ENCODE measurements around the gene IMMP2L. TPM values are rescaled to one million over a fixed set of nuclear protein-coding genes. Genes with fewer than 3 reads are reported as not detected.

The IMMP2L gene
- total RNA-seq, 4 donors from 2014 or later = 23.8 to 30.0 (median 27.7) TPM

GRCh38 chr7:110922906-110923305, 639.4 kb downstream of the IMMP2L start:
- Histone ChIP-seq H3K4me3 (replicated peaks in 1 of 3) (no peak overlapping the region), H3K4me1 (peaks cover 17 to 28% of the 10 kb centered on the region in 2 donors), H3K9me3 (no peaks in the 10 kb centered on the region), H3K36me3 (no peaks in the 10 kb centered on the region), H3K27me3 (no peaks in the 10 kb centered on the region), H3K27ac (no peak overlapping the region)
- DNase-seq = no peak
- TF ChIP-seq POLR2A (IDR thresholded peaks at IDR 0.05) = no peak
- no peak for TF ChIP-seq CTCF (IDR thresholded peaks at IDR 0.05)
- 94 to 96% methylated on average over 3 of the region's 3 CpGs for WGBS, 2 donors
- intact Hi-C loops (cut with DNase I) = no loop called here

DNA sequence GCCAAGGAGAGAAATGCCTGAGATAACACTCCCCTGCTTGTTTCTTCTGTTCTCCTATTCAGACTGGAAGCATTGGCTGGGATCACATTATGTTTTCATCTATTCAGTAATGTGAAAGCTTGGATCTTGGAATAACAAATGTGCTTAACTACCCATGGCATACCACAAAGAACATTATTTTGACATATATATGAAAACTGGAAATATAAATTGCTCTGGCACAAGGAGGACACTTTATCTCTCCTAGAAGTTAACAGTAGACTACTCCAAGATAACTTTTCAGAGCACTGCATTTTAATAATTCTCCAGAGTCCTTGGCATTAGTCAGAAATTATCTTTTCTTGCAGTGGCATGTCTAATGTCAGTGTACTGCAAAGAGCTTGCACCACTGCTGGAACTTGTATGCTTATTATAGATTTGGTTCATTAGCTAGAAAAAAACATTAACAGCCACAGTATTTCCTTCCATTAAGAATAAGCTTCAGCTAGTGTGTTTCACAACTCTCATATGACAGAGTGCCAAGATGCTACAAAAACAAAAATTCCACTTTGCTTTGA, 640.6 kb downstream of the IMMP2L start:
- TF ChIP-seq POLR2A (IDR thresholded peaks at IDR 0.05) = no peak
- no peak for TF ChIP-seq CTCF (IDR thresholded peaks at IDR 0.05)
- peak overlapping the region in 1 of 3 donors; percentile 27 for H3K27ac ChIP-seq
- H3K27me3 ChIP-seq = no peaks in the 10 kb centered on the region
- H3K4me3 ChIP-seq (replicated peaks in 1 of 3) = no peak overlapping the region
- no peaks in the 10 kb centered on the region for H3K9me3 ChIP-seq
- DNase-seq = no peak
- intact Hi-C loops (cut with DNase I) = no loop called here
- H3K4me1 ChIP-seq = peaks cover 17 to 28% of the 10 kb centered on the region in 2 donors
- H3K36me3 ChIP-seq = no peaks in the 10 kb centered on the region

GRCh38 chr7:110918949-110919548, 643.2 kb downstream of the IMMP2L start:
- H3K36me3 ChIP-seq = no peaks in the 10 kb centered on the region
- TF ChIP-seq POLR2A (IDR thresholded peaks at IDR 0.05) (no peak), CTCF (IDR thresholded peaks at IDR 0.05) (no peak)
- H3K4me1 ChIP-seq = peaks cover 17 to 28% of the 10 kb centered on the region in 2 donors
- 80 to 97% methylated on average over 2 of the region's 2 CpGs for WGBS, 2 donors
- no peaks in the 10 kb centered on the region for H3K27me3 ChIP-seq
- DNase-seq = no peak
- intact Hi-C loops (cut with DNase I) = no loop called here
- no peak overlapping the region for H3K27ac ChIP-seq
- H3K4me3 ChIP-seq (replicated peaks in 1 of 3) = no peak overlapping the region
- no peaks in the 10 kb centered on the region for H3K9me3 ChIP-seq

- no peak overlapping the region for H3K27ac ChIP-seq
- H3K27me3 ChIP-seq = no peaks in the 10 kb centered on the region
- H3K4me1 ChIP-seq = no peaks in the 10 kb centered on the region
- no peak for DNase-seq
- TF ChIP-seq POLR2A (IDR thresholded peaks at IDR 0.05) (no peak), CTCF (IDR thresholded peaks at IDR 0.05) (no peak)
- no peaks in the 10 kb centered on the region for H3K36me3 ChIP-seq
- 85 to 96% methylated on average over 2 of the region's 2 CpGs for WGBS, 2 donors
- H3K9me3 ChIP-seq = no peaks in the 10 kb centered on the region
- H3K4me3 ChIP-seq (replicated peaks in 1 of 3) = no peak overlapping the region
- intact Hi-C loops (cut with DNase I) = no loop called here
Observed at GRCh38 chr7:110914263-110914662, 648.0 kb downstream of the IMMP2L start.

DNA sequence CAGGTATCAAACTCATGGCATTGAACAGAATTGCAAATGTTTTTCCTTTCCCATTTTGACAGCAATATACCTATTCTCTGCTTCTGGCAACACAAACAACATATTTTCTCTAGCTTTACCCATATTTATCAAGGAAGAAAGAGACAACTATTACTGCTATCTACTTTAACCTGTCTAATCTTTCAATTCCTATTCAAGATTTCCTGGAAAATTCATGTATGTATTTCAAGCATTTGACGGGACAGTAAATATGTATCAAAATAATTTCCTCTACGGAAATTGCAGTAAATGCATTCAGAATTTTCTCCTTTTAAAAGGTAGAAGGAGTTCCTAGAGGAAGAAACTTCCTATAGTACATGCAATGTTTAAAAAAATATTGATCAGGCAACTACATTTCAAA, 650.7 kb downstream of the IMMP2L start:
- intact Hi-C loops (cut with DNase I) = no loop called here
- no peaks in the 10 kb centered on the region for H3K36me3 ChIP-seq
- H3K4me3 ChIP-seq (replicated peaks in 1 of 3) = no peak overlapping the region
- H3K9me3 ChIP-seq = no peaks in the 10 kb centered on the region
- no peak for DNase-seq
- no peak for TF ChIP-seq CTCF (IDR thresholded peaks at IDR 0.05)
- no peak for TF ChIP-seq POLR2A (IDR thresholded peaks at IDR 0.05)
- WGBS, 2 donors = 94% methylated on average over 2 of the region's 2 CpGs
- H3K27me3 ChIP-seq = no peaks in the 10 kb centered on the region
- H3K27ac ChIP-seq = no peak overlapping the region
- H3K4me1 ChIP-seq = no peaks in the 10 kb centered on the region

All from thyroid gland (tissue), 4 donors.